Activated naive CD8-positive, alpha-beta T cell treated with anti-CD3 and anti-CD28 coated beads, Interleukin-2, amount 50 U/mL, for 16 hours (primary cell): Measurements from ENCODE around the gene ZNFX1.

Source experiments
- DNase-seq: peaks from one replicate; pipeline ENCODE4 v3.0.0-alpha.2; 2020; ENCODE audit warnings: low read depth, low spot score

Gene ZNFX1

GRCh38 chr20:49292010-49292409 lies 14.2 kb upstream of the ZNFX1 start:
- no peak for DNase-seq

- no peak for DNase-seq
Observed at GRCh38 chr20:49291200-49291599, 13.3 kb upstream of the ZNFX1 start.

GRCh38 chr20:49290608-49291191 lies 12.8 kb upstream of the ZNFX1 start:
- DNase-seq: no peak

GRCh38 chr20:49288784-49289696 lies 11.2 kb upstream of the ZNFX1 start:
- no peak for DNase-seq

- DNase-seq: no peak
Observed at GRCh38 chr20:49288250-49288751, 10.4 kb upstream of the ZNFX1 start.

GRCh38 chr20:49287555-49288249 lies 9.8 kb upstream of the ZNFX1 start:
- DNase-seq: no peak

- no peak for DNase-seq
Observed at GRCh38 chr20:49286689-49287551, 9.1 kb upstream of the ZNFX1 start.

- DNase-seq: no peak
Observed at GRCh38 chr20:49285813-49286494, 8.1 kb upstream of the ZNFX1 start.

GRCh38 chr20:49285233-49285668 lies 7.4 kb upstream of the ZNFX1 start:
- no peak for DNase-seq

- DNase-seq: no peak
Observed at GRCh38 chr20:49284818-49285217, 7.0 kb upstream of the ZNFX1 start.

- DNase-seq: no peak
Observed at GRCh38 chr20:49283703-49284625, 6.1 kb upstream of the ZNFX1 start.

GRCh38 chr20:49283176-49283702 lies 5.4 kb upstream of the ZNFX1 start:
- DNase-seq: no peak

GRCh38 chr20:49282584-49283171 lies 4.8 kb upstream of the ZNFX1 start:
- DNase-seq: no peak

GRCh38 chr20:49281913-49282467 lies 4.1 kb upstream of the ZNFX1 start:
- no peak for DNase-seq

- no peak for DNase-seq
Observed at GRCh38 chr20:49281059-49281912, 3.4 kb upstream of the ZNFX1 start.

- DNase-seq: no peak
Observed at GRCh38 chr20:49280463-49281058, 2.7 kb upstream of the ZNFX1 start.
